H9 (cell line): ENCODE data around the gene ADAMTSL2. TPM values are rescaled to one million over a fixed set of nuclear protein-coding genes. Genes with fewer than 3 reads are reported as not detected.

ENCODE experiments used
- DNase-seq: peaks from one replicate; pipeline ENCODE4 v3.0.0-alpha.2; 2017
- H2AFZ ChIP-seq: one replicate; pipeline ENCODE4 v1.6.1; 2013; ENCODE audit warnings: mild to moderate bottlenecking, low read length, control low read depth, moderate library complexity
- H2AK5ac ChIP-seq: 2 replicates; pipeline ENCODE4 v1.6.1; 2013; ENCODE audit warnings: low read length, control low read depth, mixed read lengths; ENCODE audit not compliant: insufficient read length
- H2BK120ac ChIP-seq: one replicate; pipeline ENCODE4 v1.6.1; 2013; ENCODE audit warnings: low read depth, mild to moderate bottlenecking, low read length, control low read depth, inconsistent platforms; ENCODE audit not compliant: poor library complexity, severe bottlenecking
- H2BK12ac ChIP-seq: 2 replicates; pipeline ENCODE4 v1.6.1; 2013; ENCODE audit warnings: low read length, control low read depth, mixed read lengths, low read depth; ENCODE audit not compliant: insufficient read length
- H2BK15ac ChIP-seq: 2 replicates; pipeline ENCODE4 v1.6.1; 2013; ENCODE audit warnings: low read depth, low read length, control low read depth
- H2BK20ac ChIP-seq: one replicate; pipeline ENCODE4 v1.6.1; 2013; ENCODE audit warnings: low read depth, mild to moderate bottlenecking, low read length, control low read depth, inconsistent platforms; ENCODE audit not compliant: poor library complexity, severe bottlenecking
- H2BK5ac ChIP-seq: 2 replicates; pipeline ENCODE4 v1.6.1; 2013; ENCODE audit warnings: low read length, control low read depth, mixed read lengths; ENCODE audit not compliant: insufficient read length
- H3K14ac ChIP-seq: 2 replicates; pipeline ENCODE4 v1.6.1; 2013; ENCODE audit warnings: low read length, control low read depth; ENCODE audit not compliant: insufficient read depth
- H3K18ac ChIP-seq: 2 replicates; pipeline ENCODE4 v1.6.1; 2013; ENCODE audit warnings: low read depth, mild to moderate bottlenecking, mixed read lengths, low read length, control low read depth; ENCODE audit not compliant: insufficient read length
- H3K23ac ChIP-seq: 2 replicates; pipeline ENCODE4 v1.6.1; 2013; ENCODE audit warnings: low read length, control low read depth, mixed read lengths, low read depth; ENCODE audit not compliant: insufficient read length
- H3K23me2 ChIP-seq: 2 replicates; pipeline ENCODE4 v1.6.1; 2013; ENCODE audit warnings: low read depth, mild to moderate bottlenecking, mixed read lengths, low read length, control low read depth; ENCODE audit not compliant: insufficient read length, poor library complexity, severe bottlenecking
- H3K27ac ChIP-seq: 2 replicates; pipeline ENCODE4 v1.5.1; 2013; ENCODE audit warnings: low read length, control low read depth, mixed read lengths, low read depth; ENCODE audit not compliant: insufficient read length
- H3K27me3 ChIP-seq: 2 replicates; pipeline ENCODE4 v1.6.1; 2013; ENCODE audit warnings: low read length, control low read depth, inconsistent platforms; ENCODE audit not compliant: insufficient read depth
- H3K4ac ChIP-seq: 2 replicates; pipeline ENCODE4 v1.6.1; 2013; ENCODE audit warnings: low read depth, mild to moderate bottlenecking, control low read depth, inconsistent platforms, low read length, moderate library complexity
- H3K4me1 ChIP-seq: 2 replicates; pipeline ENCODE4 v1.6.1; 2013; ENCODE audit warnings: low read length, control low read depth, inconsistent platforms; ENCODE audit not compliant: insufficient read depth
- H3K4me2 ChIP-seq: 2 replicates; pipeline ENCODE4 v1.6.1; 2013; ENCODE audit warnings: low read length, control low read depth, mixed read lengths; ENCODE audit not compliant: insufficient read length, insufficient read depth
- H3K56ac ChIP-seq: 2 replicates; pipeline ENCODE4 v1.6.1; 2013; ENCODE audit warnings: low read depth, mild to moderate bottlenecking, mixed read lengths, low read length, control low read depth; ENCODE audit not compliant: insufficient read length
- H3K79me1 ChIP-seq: 2 replicates; pipeline ENCODE4 v1.6.1; 2013; ENCODE audit warnings: low read depth, mild to moderate bottlenecking, moderate library complexity, low read length, control low read depth, inconsistent platforms; ENCODE audit not compliant: insufficient read depth, poor library complexity, severe bottlenecking
- H3K79me2 ChIP-seq: 2 replicates; pipeline ENCODE4 v1.6.1; 2013; ENCODE audit warnings: low read length, control low read depth, inconsistent platforms; ENCODE audit not compliant: insufficient read depth
- H3K9ac ChIP-seq: 2 replicates; pipeline ENCODE4 v1.6.1; 2013; ENCODE audit warnings: low read length, control low read depth, mixed read lengths; ENCODE audit not compliant: insufficient read length; ENCODE audit errors: extremely low read depth
- H3K9me3 ChIP-seq: one replicate; pipeline ENCODE4 v1.6.1; 2013; ENCODE audit warnings: low read depth, low read length, inconsistent platforms; ENCODE audit not compliant: control insufficient read depth
- H3T11ph ChIP-seq: one replicate; pipeline ENCODE4 v1.6.1; 2013; ENCODE audit warnings: mild to moderate bottlenecking, low read length, control low read depth, inconsistent platforms
- H4K20me1 ChIP-seq: one replicate; pipeline ENCODE4 v1.6.1; 2013; ENCODE audit not compliant: control insufficient read depth, insufficient read length, insufficient read depth
- H4K5ac ChIP-seq: 2 replicates; pipeline ENCODE4 v1.6.1; 2013; ENCODE audit warnings: low read depth, mild to moderate bottlenecking, mixed read lengths, low read length, control low read depth; ENCODE audit not compliant: insufficient read length
- H4K8ac ChIP-seq: replicated peaks from 2 replicates; pipeline ENCODE4 v1.6.1; 2013; ENCODE audit warnings: low read length, control low read depth, mixed read lengths, low read depth; ENCODE audit not compliant: insufficient read length
- H4K91ac ChIP-seq: 2 replicates; pipeline ENCODE4 v1.6.1; 2013; ENCODE audit warnings: low read depth, mild to moderate bottlenecking, moderate library complexity, mixed read lengths, low read length, control low read depth; ENCODE audit not compliant: insufficient read length
- H3K27ac Mint-ChIP-seq, 3 experiments: 2 replicates in 2 of 3; 3 replicates in 1 of 3; pipeline ENCODE4 v1.8.0; 2020 to 2021; ENCODE audit warnings: mixed read lengths in 3 of 3, mild to moderate bottlenecking in 1 of 3, moderate library complexity in 1 of 3
- H3K27me3 Mint-ChIP-seq: 2 replicates; pipeline ENCODE4 v1.8.0; 2021; ENCODE audit warnings: low read depth, mild to moderate bottlenecking, moderate library complexity, mixed read lengths
- H3K36me3 Mint-ChIP-seq, 3 experiments: 2 replicates in 2 of 3; 3 replicates in 1 of 3; pipeline ENCODE4 v1.8.0; 2020 to 2021; ENCODE audit warnings: low read depth in 3 of 3, mixed read lengths in 3 of 3; ENCODE audit not compliant: insufficient read depth in 1 of 3
- H3K4me1 Mint-ChIP-seq, 2 experiments: 2 replicates each; pipeline ENCODE4 v1.8.0; 2020; ENCODE audit warnings: mixed read lengths in 2 of 2
- H3K4me3 Mint-ChIP-seq, 2 experiments: 2 replicates in 1 of 2; 3 replicates in 1 of 2; pipeline ENCODE4 v1.8.0; 2020 to 2021; ENCODE audit warnings: mild to moderate bottlenecking in 2 of 2, mixed read lengths in 2 of 2, moderate library complexity in 1 of 2
- H3K9me3 Mint-ChIP-seq, 2 experiments: 2 replicates in 1 of 2; 3 replicates in 1 of 2; pipeline ENCODE4 v1.8.0; 2020; ENCODE audit warnings: mild to moderate bottlenecking in 2 of 2, mixed read lengths in 2 of 2, moderate library complexity in 1 of 2
- CTCF ChIP-seq: fragments of 200-600 bp; sonication (generic); conservative IDR thresholded peaks from 3 replicates; pipeline ENCODE4 v1.8.0; 2021; ENCODE audit warnings: antibody characterized with exemption, mild to moderate bottlenecking
- WGBS: extraction: QIAGEN DNeasy Blood & Tissue Kit; methylation state at CpG from one replicate; pipeline ENCODE4 v1.1.7; 2013; ENCODE audit warnings: missing lambda C conversion rate, low lambda C conversion rate, mixed read lengths; ENCODE audit not compliant: insufficient read length; ENCODE audit errors: extremely low coverage; 5-methylcytosine and 5-hydroxymethylcytosine counted together
- total RNA-seq: library from RNA; stranded (reverse); gene quantifications from 2 replicates; pipeline ENCODE4 v1.2.1, GENCODE V29; 2021

Gene ADAMTSL2
- total RNA-seq, 1 experiment from 2014 or later = 0.61 TPM

- Histone ChIP-seq H3K23ac (no peak overlapping the region), H3K79me1 (no peaks in the 10 kb centered on the region), H3K23me2 (no peaks in the 10 kb centered on the region), H3K14ac (no peak overlapping the region; the same call in 1 of the 2 replicates), H3K9ac (no peak overlapping the region), H3K27ac (no peak overlapping the region), H3K79me2 (no peaks in the 10 kb centered on the region), H4K91ac (no peak overlapping the region), H2AFZ (no peak overlapping the region), H2BK5ac (no peak overlapping the region), H3K27me3 (no peaks in the 10 kb centered on the region), H3K9me3 (no peaks in the 10 kb centered on the region), H2AK5ac (no peak overlapping the region), H3K18ac (no peak overlapping the region), H4K5ac (no peak overlapping the region), H2BK120ac (no peak overlapping the region), H3K4me2 (no peak overlapping the region), H3K4ac (no peak overlapping the region), H3T11ph (no peak overlapping the region), H2BK20ac (no peak overlapping the region), H2BK15ac (no peak overlapping the region), H3K56ac (no peak overlapping the region), H2BK12ac (no peak overlapping the region), H4K20me1 (no peaks in the 10 kb centered on the region), H4K8ac (no peak overlapping the region), H3K4me1 (no peaks in the 10 kb centered on the region; the same call in 1 of the 2 replicates)
- no peaks in the 10 kb centered on the region for H3K9me3 Mint-ChIP-seq
- peaks cover 9% of the 10 kb centered on the region for H3K27me3 Mint-ChIP-seq
- TF ChIP-seq CTCF = no peak
- no peaks in the 10 kb centered on the region for H3K36me3 Mint-ChIP-seq
- H3K4me3 Mint-ChIP-seq = no peak overlapping the region
- no peak overlapping the region for H3K27ac Mint-ChIP-seq
- H3K4me1 Mint-ChIP-seq = peaks cover 4 to 19% of the 10 kb centered on the region in 2 experiments
- WGBS = no CpG with 5 or more reads among the region's 33 CpGs
- DNase-seq = no peak
Measured at GRCh38 chr9:133568186-133568585, 33.7 kb downstream of the ADAMTSL2 start.
